PC-9 (cell line): ENCODE data around the gene SH3PXD2A. TPM values are rescaled to one million over a fixed set of nuclear protein-coding genes. Genes with fewer than 3 reads are reported as not detected.

Experiments used
- BruUV-seq: library from RNA; stranded (reverse); fragments of 400-500 nt; replicated peaks from 2 replicates; lab custom pipeline; 2021; lab: Mats Ljungman, UMichigan
- CTCF ChIA-PET: fragments of 300-600 bp; sonication (Branson Sonifier 250); formaldehyde crosslinking; loops from one replicate; lab custom pipeline; 2022; ENCODE audit warnings: antibody characterized with exemption; lab: Charles Lee
- POLR2A ChIA-PET: fragments of 300-600 bp; sonication (Branson Sonifier 250); formaldehyde crosslinking; loops from one replicate; lab custom pipeline; 2022; ENCODE audit warnings: antibody characterized with exemption; ENCODE audit not compliant: unreplicated experiment; lab: Charles Lee
- DNase-seq, 2 experiments: peaks; one replicate each; pipeline versions ENCODE4 v3.0.0 to v3.0.0-alpha.2; 2015 to 2022; ENCODE audit warnings: mixed read lengths in 1 of 2
- H2AFZ ChIP-seq: fragments of 200-600 bp; sonication (generic); 2 replicates; pipeline ENCODE4 v1.8.1; 2017; ENCODE audit warnings: antibody characterized with exemption
- H3F3A ChIP-seq: fragments of 200-600 bp; sonication (generic); 2 replicates; pipeline ENCODE4 v1.8.1; 2017; ENCODE audit warnings: antibody characterized with exemption, mild to moderate bottlenecking, low read depth; ENCODE audit not compliant: insufficient read depth
- H3K27ac ChIP-seq: fragments of 200-600 bp; sonication (generic); 2 replicates; pipeline ENCODE4 v1.6.1; 2016; ENCODE audit warnings: mixed run types
- H3K27me3 ChIP-seq: fragments of 200-600 bp; sonication (generic); 2 replicates; pipeline ENCODE4 v1.6.1; 2016; ENCODE audit warnings: low read depth, mixed run types; ENCODE audit not compliant: insufficient read depth
- H3K36me3 ChIP-seq: fragments of 200-600 bp; sonication (generic); 2 replicates; pipeline ENCODE4 v1.6.1; 2016; ENCODE audit warnings: low read depth, mixed run types
- H3K4me1 ChIP-seq: fragments of 200-600 bp; sonication (generic); replicated peaks from 2 replicates; pipeline ENCODE4 v1.6.1; 2016; ENCODE audit warnings: mixed run types; ENCODE audit not compliant: insufficient read depth
- H3K4me2 ChIP-seq: fragments of 200-600 bp; sonication (generic); 2 replicates; pipeline ENCODE4 v1.6.1; 2017; ENCODE audit warnings: mixed run types
- H3K4me3 ChIP-seq: fragments of 200-600 bp; sonication (generic); 2 replicates; pipeline ENCODE4 v1.6.1; 2016; ENCODE audit warnings: mixed run types
- H3K79me2 ChIP-seq: fragments of 200-600 bp; sonication (generic); 2 replicates; pipeline ENCODE4 v1.6.1; 2017; ENCODE audit warnings: low read depth, mixed run types
- H3K9me2 ChIP-seq: fragments of 200-600 bp; sonication (generic); 2 replicates; pipeline ENCODE4 v1.8.1; 2017; ENCODE audit warnings: mild to moderate bottlenecking; ENCODE audit not compliant: insufficient read depth
- H3K9me3 ChIP-seq: fragments of 200-600 bp; sonication (generic); 2 replicates; pipeline ENCODE4 v1.8.1; 2016; ENCODE audit warnings: low read depth; ENCODE audit not compliant: insufficient read depth
- H4K20me1 ChIP-seq: fragments of 200-600 bp; sonication (generic); 2 replicates; pipeline ENCODE4 v1.8.1; 2017; ENCODE audit not compliant: insufficient read depth
- CTCF ChIP-seq: fragments of 200-600 bp; sonication (generic); conservative IDR thresholded peaks from 2 replicates; pipeline ENCODE4 v1.6.1; 2017; ENCODE audit warnings: mixed run types, antibody characterized with exemption, mild to moderate bottlenecking, moderate library complexity
- EZH2 ChIP-seq: fragments of 200-600 bp; sonication (generic); IDR thresholded peaks from 2 replicates; pipeline ENCODE4 v1.8.0; 2017; ENCODE audit warnings: antibody characterized with exemption, low read depth
- intact Hi-C: fragments of 100-400 bp; cut with micrococcal nuclease; formaldehyde crosslinking; loops from one replicate; pipeline ENCODE4 v1.10.0; 2022; ENCODE audit not compliant: unreplicated experiment
- total RNA-seq: library from RNA; stranded (reverse); gene quantifications from 2 replicates; pipeline ENCODE4 v1.2.3, GENCODE V29; 2021

The SH3PXD2A gene
- total RNA-seq, 1 experiment from 2014 or later = 12.5 TPM

GRCh38 chr10:103678178-103678526 lies 177.2 kb downstream of the SH3PXD2A start:
- H3K4me2 ChIP-seq = no peak overlapping the region
- ChIA-PET POLR2A (no interaction called here), CTCF (no interaction called here)

GRCh38 chr10:103677486-103678177 lies 177.7 kb downstream of the SH3PXD2A start:
- Histone ChIP-seq H3K4me2 (no peak overlapping the region), H3K9me2 (no peaks in the 10 kb centered on the region), H3K9me3 (no peaks in the 10 kb centered on the region), H3K4me3 (no peak overlapping the region), H3K27ac (no peak overlapping the region), H3F3A (no peaks in the 10 kb centered on the region), H3K4me1 (no peaks in the 10 kb centered on the region), H4K20me1 (no peaks in the 10 kb centered on the region), H3K79me2 (no peaks in the 10 kb centered on the region), H2AFZ (no peak overlapping the region), H3K36me3 (no peaks in the 10 kb centered on the region), H3K27me3 (no peaks in the 10 kb centered on the region)
- DNase-seq = no peak
- intact Hi-C loops = no loop called here
- CTCF ChIA-PET = no interaction called here
- TF ChIP-seq EZH2 = no peak
- no peak for TF ChIP-seq CTCF
- POLR2A ChIA-PET = no interaction called here
- BruUV-seq = no TSS peak

More at GRCh38 chr10:103678178-103678526, 177.2 kb downstream of the SH3PXD2A start:
- H3K79me2 ChIP-seq = no peaks in the 10 kb centered on the region
- no peaks in the 10 kb centered on the region for H4K20me1 ChIP-seq
- no peak overlapping the region for H3K27ac ChIP-seq
- H3K36me3 ChIP-seq = no peaks in the 10 kb centered on the region
- H2AFZ ChIP-seq = no peak overlapping the region
- H3K4me3 ChIP-seq = no peak overlapping the region
- H3F3A ChIP-seq = no peaks in the 10 kb centered on the region
- DNase-seq = no peak
- no peaks in the 10 kb centered on the region for H3K9me3 ChIP-seq
- no peaks in the 10 kb centered on the region for H3K4me1 ChIP-seq
- intact Hi-C loops = no loop called here
- TF ChIP-seq EZH2 = no peak
- no TSS peak for BruUV-seq
- H3K9me2 ChIP-seq = no peaks in the 10 kb centered on the region
- no peaks in the 10 kb centered on the region for H3K27me3 ChIP-seq

- no peaks in the 10 kb centered on the region for H3K27me3 ChIP-seq
- H3K4me2 ChIP-seq = no peak overlapping the region
- intact Hi-C loops = no loop called here
- H3K27ac ChIP-seq = no peak overlapping the region
- BruUV-seq = no TSS peak
- H3K9me2 ChIP-seq = no peaks in the 10 kb centered on the region
- no peaks in the 10 kb centered on the region for H3K79me2 ChIP-seq
- no peak overlapping the region for H3K4me3 ChIP-seq
- no peaks in the 10 kb centered on the region for H3K9me3 ChIP-seq
- ChIA-PET POLR2A (no interaction called here), CTCF (no interaction called here)
- H4K20me1 ChIP-seq = no peaks in the 10 kb centered on the region
- no peak overlapping the region for H2AFZ ChIP-seq
- TF ChIP-seq CTCF (no peak), EZH2 (no peak)
- H3K4me1 ChIP-seq = no peaks in the 10 kb centered on the region
- H3F3A ChIP-seq = no peaks in the 10 kb centered on the region
- H3K36me3 ChIP-seq = no peaks in the 10 kb centered on the region
- no peak for DNase-seq
Measured at GRCh38 chr10:103676851-103677417, 178.4 kb downstream of the SH3PXD2A start.
